HG03442 (cell line): ENCODE measurements around the gene NHERF2.

ENCODE experiments used
- ATAC-seq: cut with Tn5 transposase; IDR thresholded peaks from one replicate; pipeline ENCODE4 v1.9.1; 2021; ENCODE audit warnings: mild to moderate bottlenecking, moderate library complexity; ENCODE audit not compliant: unreplicated experiment

Gene NHERF2

DNA sequence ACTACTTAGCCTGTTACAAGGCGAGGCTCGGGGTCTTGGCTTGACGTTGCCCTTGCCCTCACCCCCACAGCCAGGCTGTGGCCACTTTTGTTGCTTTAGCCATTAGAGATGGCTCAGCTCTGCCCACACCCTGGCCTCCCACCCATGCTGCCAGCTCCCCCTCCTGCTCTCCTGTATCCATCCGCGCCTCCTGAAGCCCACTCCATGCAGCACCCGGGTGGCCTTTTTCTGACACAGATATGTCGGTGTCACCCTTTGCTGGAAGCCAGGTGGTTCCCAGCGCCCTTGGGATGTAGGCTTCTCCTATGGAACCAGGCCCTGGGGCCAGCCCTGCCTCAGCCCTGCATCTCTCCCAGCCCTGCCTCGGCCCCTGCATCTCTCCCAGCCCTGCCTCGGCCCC, 30.7 kb downstream of the NHERF2 start:
- ATAC-seq: no peak

DNA sequence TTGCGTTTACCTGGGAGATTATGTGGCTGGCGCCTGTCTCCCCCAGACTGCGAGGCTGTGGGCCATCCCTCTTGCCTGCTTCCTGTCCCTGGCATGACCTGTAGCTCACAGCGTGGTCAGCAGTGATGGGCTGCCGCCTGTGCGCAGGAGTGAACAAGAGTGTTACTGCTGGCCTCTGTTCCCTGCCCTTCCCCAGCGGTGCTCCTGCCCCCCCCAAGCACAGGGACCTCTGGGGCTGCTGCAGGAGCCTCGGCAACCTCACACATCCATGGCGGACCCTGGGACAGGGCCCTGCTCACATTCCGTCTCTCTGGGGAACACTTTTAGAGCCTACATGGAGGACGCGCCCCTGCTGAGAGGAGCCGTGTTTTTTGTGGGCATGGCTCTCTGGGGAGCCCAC, 31.7 kb downstream of the NHERF2 start:
- no peak for ATAC-seq

DNA sequence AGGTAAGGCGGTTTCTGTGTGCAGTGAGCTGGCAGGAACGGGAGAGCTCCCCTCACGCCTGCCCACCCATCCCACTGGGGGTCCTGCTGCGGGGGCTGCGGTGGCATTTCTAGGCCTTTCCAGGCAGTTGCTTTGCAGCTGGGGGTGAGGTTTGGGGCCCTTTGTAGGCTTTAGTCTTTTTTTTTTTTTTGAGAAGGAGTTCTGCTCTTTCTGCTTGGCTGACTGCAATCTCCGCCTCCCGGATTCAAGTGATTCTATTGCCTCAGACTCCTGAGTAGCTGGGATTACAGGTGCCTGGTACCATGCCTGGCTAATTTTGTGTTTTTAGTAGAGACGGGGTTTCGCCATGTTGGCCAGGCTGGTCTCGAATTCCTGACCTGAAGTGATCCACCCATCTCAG, 32.2 kb downstream of the NHERF2 start:
- no peak for ATAC-seq

DNA sequence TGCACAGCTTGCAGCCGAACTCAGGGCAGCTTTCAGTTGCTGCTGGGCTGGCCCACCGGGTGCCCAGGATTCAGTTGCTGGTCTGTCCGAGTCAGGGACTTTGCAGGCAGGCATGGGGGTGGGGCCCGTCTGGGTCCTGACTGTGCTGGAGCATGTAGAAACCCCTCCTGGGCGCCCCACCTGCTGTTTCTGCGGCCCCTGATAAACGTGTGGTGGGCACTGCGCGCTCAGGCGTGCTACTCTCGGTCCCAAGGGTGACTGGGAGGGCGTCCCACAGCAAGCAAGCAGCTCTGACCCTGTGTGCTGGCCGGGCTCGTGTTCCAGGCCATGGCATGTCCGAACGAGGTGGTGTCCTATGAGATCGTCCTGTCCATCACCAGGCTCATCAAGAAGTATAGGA, 33.6 kb downstream of the NHERF2 start:
- no peak for ATAC-seq

DNA sequence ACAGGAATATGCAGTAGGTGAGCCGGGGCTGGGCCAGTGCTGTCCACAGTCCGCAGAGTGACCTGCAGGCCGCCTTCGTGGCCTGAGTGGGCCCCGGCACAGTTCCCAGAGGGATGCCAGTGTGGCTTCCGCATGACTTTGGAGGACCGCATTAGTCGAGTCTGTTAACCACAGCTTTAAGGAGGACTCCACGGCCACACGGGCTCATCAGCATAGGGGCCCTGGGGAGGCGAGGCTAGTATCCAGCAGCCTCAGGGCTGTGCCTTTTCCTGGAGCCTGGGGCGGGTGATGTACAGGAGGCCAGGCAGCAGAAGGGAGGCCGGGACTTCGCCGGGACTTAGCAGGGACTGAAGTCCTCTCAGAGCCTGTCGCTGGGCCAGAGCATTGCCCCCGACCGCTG, 34.3 kb downstream of the NHERF2 start:
- no peak for ATAC-seq

DNA sequence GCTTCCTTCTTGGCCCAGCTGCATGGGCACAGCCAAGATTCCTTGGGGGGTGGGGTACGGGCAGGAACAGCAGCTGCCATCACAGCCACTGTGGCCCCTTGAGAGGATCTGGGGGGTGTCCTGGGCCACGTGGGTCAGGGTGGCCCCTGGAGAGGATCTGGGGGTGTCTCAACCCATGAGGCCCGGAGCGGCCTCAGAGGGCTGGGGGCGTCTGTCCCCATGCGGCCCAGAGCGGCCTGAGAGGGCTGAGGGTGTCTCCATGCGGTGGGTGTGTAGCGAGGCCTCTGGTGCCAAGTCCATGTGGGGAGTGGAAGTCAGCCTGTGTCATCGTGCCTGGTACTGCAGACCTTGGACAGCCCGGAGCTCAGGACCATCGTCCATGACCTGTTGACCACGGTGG, 34.8 kb downstream of the NHERF2 start:
- no peak for ATAC-seq

DNA sequence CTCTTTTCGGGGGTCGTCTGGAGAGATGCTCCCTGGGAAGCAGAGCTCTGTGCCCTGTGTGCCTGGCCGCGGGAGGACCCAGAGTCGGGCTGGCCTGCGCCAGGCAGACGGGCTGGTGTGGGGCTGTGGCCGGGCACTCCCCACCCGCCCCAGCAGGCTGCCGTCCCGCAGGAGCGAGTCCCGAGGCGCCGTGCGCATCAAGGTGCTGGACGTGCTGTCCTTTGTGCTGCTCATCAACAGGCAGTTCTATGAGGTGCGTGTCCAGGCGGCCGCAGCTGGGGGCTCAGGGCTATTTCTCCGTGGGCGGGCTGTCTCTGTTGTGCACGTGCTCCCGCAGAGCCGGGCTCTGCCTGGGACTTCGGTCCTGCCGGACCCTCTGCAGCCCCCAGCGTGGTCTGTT, 36.1 kb downstream of the NHERF2 start:
- no peak for ATAC-seq

DNA sequence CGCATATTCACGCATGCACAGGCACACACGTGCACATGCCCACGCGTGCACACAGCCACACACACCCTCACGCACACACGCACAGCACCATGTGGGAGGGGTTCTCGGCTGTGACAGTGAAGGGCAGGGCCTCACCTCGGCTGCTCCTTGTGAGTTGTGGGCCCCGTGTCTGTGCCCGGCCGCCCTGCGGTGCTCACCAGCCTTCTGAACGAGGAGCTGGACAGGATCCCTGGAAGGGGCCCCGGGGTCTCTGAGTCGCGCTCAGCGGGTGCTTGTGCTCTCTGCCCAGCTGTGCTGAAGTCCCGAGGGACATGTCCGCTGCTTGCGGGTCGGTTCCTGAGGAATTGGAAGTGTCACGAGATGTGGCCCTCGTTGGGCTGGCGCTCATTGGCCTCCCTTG, 37.2 kb downstream of the NHERF2 start:
- ATAC-seq: no peak

DNA sequence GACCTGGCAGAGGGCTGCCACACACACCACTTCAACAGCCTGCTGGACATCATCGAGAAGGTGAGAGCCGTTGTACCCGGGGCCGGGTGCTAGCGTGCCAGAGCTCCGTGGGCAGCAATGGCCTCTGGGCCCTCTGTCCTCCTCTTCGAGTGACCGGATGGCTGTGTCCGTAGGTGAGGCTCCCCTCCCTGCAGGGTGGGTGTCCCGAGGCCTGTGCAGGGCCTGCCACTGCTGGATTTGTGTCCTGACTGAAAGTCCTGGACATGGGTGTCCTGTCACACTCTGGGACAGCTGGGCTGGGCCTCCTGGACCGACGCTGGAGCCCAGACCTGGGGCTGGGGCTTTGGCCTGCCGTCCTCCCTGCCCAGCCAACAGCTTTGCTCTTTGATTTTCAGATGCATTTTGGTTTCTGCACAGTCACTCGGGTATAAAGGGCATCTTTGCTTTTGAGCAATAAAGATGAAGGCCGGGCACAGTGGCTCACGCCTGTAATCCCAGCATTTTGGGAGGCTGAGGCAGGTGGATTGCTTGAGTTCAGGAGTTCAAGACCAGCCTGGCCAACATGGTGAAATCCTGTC, 37.8 kb downstream of the NHERF2 start:
- ATAC-seq: no peak

DNA sequence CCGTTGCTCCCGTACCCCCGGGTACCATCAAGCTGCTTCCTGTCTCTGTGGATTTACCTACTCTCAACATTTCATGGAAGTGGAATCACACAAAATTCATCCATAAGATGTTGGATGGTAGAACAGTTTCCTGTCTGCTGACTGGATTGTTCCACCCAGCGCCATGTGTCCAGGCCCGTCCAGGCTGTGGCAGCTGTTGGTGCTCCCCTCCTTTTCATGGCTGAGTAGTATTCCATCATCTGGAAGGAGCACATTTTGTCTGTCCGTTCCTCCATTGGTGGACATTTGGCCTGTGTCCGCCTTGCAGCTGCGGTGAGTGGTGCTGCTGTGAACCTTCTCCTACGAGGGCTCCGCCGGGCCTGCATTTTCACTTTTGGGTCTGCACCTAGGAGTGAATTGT, 39.4 kb downstream of the NHERF2 start:
- no peak for ATAC-seq

DNA sequence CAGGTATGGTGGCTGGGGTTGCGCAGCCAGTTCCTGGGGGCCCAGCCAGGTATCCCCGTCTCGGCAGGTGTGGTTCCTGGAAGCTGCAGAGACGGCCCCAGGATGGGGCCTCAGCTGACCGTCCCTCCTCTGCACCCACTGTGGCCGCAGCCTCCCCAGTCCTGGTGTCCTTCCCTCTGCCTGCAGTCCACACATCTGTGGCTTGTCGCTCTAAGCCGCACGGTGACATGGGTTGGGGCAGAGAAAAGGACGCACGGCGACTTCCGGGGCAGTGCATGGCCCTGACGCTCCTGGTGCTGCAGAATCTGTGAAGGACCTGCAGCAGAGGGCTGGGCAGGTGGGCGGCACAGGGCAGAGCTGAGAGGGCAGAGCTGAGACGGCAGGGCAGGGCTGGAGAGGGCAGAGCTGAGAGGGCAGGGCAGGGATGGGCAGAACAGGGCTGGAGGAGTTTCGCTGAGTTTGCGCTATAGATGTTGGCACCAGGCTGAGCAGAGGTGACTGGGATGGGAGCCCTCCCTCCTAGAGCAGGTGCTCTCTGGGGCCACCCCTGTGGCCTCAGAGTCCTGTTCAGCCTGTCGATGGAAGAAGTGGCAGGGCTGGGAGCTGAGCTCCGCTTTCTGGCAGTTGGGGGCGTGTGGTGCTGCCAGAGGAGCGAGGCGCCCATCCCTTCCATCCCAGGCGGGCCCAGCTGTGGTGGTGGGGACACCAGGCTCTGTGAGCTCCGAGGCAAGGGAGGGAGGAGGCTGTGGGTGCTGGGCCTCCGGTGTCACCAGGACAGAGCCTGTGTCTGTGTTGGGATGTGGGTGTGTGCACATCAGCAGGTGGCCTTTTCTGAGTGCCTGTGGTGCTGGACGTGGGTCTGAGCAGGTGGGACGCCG, 44.1 kb downstream of the NHERF2 start:
- no peak for ATAC-seq

DNA sequence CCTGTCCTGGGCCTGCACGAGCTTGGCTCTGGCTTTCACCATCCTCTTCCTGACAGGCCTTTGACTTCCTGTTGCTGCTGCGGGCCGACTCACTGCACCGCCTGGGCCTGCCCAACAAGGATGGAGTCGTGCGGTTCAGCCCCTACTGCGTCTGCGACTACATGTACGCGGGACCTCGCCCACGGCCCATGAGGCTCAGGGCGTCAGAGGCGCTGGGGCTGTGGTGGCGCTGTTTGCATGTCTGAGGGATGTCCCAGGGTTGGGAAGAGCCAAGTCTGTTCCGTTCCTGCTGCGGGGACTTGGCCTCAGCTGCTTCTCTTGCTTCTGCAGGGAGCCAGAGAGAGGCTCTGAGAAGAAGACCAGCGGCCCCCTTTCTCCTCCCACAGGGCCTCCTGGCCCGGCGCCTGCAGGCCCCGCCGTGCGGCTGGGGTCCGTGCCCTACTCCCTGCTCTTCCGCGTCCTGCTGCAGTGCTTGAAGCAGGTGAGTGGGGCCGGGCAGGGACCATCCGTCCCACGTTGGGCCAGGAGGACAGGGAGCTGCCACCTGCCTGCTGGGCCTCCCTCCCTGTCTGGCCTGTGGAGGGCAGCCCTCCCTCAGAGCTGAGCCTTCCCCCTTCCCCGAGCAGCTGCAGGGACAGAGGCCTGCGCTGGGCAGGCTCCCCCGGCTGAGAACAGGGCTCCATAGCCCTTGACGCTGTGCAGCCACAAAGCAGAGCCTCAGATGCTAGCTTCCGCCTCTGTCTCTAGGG, 44.9 kb downstream of the NHERF2 start:
- no peak for ATAC-seq

DNA sequence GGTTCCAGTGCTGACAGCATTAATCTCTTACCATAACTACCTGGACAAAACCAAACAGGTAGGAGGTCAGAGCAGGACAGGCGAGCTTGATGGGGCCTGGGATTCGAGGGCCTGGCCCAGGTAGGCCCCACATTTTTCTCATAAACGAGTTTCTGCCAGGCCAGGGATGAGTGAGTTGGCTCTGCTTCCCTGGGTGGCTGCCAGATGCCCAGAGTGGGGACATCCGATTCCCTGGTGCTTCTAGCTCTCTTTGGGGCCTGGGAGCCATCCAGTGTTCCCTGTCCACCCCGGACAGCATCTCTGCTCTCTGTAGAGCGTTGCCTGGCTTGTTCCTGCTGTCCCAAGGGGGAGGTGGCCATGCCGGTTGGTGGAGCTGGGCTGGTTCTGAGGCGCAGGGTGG, 46.2 kb downstream of the NHERF2 start:
- ATAC-seq: no peak

DNA sequence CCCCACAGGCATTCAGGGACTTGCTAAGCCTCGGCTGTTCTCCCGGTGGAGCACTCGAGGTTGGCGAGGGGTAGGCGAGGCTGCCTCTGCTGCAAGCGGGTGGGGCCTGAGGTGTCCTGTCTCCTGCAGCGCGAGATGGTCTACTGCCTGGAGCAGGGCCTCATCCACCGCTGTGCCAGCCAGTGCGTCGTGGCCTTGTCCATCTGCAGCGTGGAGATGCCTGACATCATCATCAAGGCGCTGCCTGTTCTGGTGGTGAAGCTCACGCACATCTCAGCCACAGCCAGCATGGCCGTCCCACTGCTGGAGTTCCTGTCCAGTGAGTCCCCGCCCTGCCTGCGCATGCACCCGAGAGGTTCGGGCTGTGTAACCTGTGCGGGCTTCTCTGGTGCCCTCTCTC, 47.4 kb downstream of the NHERF2 start:
- no peak for ATAC-seq

DNA sequence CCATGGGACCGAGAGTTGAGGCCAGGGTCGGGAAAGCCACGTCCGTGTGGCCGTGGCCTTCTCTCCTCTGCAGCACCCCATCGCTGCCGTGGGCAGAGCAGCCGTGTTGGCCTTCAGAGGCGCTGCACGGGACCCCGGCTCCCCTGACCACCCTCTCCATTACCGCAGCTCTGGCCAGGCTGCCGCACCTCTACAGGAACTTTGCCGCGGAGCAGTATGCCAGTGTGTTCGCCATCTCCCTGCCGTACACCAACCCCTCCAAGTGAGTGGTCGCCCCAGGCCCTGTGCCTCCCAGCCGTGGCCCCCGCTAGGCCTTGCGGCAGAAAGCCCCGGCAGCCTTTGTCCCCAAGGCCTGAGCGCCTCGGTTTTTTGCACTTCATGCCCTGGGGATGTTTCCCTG, 48.9 kb downstream of the NHERF2 start:
- ATAC-seq: no peak

DNA sequence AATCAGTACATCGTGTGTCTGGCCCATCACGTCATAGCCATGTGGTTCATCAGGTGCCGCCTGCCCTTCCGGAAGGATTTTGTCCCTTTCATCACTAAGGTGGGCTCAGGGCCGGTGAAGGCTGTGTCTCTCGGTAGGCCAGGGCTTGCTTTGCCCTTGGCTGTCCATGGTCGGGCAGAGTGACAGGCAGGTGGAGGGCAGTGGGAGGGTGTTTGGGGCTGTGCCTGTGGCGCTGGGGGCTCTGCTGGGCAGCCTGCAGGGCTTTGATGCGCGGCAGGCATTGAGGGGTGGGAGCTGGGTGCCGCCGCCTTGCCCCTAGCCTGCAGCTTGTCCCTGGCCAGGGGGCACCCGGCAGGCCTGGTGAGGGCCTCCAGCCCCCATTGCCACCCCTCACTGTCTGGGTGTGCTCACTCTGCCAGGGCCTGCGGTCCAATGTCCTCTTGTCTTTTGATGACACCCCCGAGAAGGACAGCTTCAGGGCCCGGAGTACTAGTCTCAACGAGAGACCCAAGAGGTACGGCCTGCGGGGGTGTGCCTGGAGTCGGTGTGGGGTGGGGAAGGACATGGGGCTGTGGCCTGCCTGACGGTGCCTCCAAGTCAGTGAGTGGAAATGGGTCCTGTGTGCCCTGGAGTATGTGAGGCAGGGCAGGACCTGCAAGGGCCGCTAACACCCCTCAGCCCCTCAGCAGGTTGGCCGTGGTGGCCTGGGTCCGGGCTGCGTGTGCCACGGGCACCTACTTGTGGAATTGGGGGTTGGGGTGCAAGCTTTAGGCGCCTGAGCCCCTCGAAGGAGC, 49.6 kb downstream of the NHERF2 start:
- ATAC-seq: no peak

DNA sequence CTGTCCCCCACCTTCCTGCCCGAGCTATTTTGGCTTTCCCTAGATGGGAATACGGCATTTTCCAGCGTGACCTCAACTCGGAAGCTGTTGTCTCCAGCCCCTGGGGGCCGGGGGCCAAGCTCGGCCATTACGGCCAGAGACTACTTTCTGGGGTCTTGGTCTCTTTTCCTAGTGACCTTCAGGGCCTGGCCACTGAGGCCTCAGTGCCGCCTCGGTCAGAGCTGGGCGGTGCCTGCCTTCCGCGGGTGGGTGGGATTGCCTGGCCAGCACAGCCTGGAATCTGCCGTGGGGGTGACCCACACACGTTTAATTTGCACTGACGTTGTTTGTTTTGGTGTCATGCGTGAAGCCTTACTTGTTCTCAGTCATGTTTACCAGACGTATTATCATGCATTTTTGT, 50.3 kb downstream of the NHERF2 start:
- ATAC-seq: no peak

DNA sequence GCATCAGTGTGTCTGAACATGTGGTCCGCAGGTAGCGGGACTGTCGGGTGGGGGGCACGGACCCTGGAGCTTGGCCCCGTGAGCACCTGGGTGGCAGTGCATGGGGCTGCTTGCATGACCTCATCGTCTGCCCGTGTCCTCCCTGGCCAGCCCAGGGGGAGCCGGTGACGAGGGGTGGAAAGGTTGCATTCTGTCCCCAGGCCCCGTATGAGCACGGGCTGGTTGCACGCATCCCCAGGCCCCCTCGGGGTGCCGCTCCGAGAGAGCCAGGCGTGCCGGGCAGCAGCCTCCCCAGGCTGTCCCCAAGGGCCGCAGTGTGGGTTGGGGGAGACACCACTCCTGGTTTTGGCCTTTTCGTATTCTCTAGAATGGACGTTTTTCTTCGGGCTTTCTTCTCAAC, 51.0 kb downstream of the NHERF2 start:
- no peak for ATAC-seq

DNA sequence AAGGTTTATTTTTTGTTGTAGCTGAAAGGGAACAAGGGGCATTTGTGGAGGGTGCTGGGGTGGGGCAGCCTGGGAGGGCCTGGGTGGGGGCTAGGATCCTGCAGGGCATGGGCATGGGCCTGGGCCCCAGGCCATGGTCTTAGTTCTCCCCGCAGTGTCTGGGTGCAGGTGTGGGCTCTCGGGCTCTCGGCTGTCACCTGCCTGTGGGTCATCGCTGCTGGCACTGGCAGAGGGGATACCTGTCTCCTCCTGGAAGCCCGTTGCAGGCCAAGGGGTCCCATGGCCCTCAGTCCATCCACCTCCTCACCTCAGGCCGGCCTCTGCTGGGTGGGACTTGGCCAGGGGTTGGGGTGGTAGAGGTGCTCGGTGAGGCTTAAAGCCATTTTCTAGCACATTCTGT, 51.4 kb downstream of the NHERF2 start:
- ATAC-seq: no peak

DNA sequence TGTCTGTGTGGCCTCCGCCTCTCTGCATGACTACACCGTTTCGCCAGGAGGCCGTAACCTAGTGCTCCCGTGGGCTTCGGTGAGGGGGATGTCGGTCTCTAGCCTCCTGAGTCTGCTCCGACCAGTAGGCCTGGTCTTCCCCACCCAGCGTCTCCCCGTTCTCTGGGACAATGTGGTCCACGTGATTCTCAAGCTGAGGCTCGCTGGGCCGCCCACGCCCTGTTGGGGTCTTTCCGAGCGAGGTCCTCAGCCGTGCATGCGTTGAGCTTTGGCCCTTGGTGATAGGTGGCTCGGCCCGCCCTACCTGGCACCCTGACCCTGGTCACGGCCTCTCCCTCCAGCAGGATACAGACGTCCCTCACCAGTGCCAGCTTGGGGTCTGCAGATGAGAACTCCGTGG, 52.0 kb downstream of the NHERF2 start:
- ATAC-seq: no peak

DNA sequence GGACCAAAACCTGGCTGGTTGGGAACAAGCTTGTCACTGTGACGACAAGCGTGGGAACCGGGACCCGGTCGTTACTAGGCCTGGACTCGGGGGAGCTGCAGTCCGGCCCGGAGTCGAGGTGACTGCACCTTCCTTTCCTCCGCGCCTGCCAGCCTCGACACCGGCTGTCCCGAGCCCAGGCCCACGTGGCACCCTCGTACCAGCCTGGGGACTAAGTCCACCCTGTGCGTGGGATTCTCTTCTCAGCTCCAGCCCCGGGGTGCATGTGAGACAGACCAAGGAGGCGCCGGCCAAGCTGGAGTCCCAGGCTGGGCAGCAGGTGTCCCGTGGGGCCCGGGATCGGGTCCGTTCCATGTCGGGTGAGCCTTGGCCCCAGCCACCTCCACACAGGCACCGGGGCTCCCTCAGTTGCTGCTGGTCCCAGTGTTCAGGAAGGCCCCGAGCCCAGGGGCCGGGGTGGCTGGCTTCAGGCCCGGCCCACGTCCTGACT, 52.7 kb downstream of the NHERF2 start:
- ATAC-seq: no peak
